NCI-H1105 (cell line): ENCODE results near the gene PLA2G2E.
A peak's percentile ranks its signal among the peaks of the same experiment; 100 is the strongest.
"Not testable (repeated sequence)": the region's sequence is repeated elsewhere in the genome, so short reads cannot be mapped to it uniquely, and the experiment has no call there.

Experiments used
- DNase-seq: peaks from one replicate; lab custom pipeline; 2025; lab: John Stamatoyannopoulos, UW

PLA2G2E gene

DNA sequence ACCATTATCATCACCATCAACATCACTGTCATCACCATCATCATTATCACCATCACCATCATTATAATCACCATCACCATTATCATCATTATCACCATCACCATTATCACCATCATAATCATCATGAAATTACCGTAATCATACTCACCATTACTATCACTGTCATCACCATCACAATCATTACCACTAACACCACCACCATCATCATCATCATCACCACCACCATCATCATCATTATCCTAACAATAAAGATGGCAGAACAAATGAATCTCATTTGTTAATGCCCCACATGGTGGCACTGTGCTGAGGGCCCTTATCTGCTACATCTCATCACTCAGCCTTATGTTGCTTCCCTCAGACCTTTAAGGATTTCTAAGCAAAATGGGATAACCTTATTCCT lies 9.4 kb upstream of the PLA2G2E start:
- DNase-seq = no peak

DNA sequence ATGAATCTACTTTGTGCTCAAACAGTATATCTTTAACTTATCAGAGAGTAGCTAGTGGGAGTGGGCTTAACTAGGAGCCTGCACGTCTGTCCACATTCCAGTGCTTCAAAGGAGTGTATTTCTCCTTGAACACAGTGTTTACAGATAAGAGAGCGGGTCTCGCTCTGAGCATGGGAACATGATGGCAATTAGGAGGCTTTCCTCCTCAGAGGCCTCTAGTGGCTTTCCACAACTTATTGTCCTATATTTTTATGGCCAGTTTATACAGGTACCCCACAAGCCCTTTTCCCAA lies 3.7 kb upstream of the PLA2G2E start:
- not testable (repeated sequence) for DNase-seq

- DNase-seq = no peak
Observed at GRCh38 chr1:19926296-19927129, 3.1 kb upstream of the PLA2G2E start.

- DNase-seq = no peak
Observed at GRCh38 chr1:19925342-19926070, 2.1 kb upstream of the PLA2G2E start.

- DNase-seq = no peak
Observed at GRCh38 chr1:19923953-19924346, 533 bp upstream of the PLA2G2E start.

- no peak for DNase-seq
Observed at GRCh38 chr1:19922015-19922688, 1.3 kb downstream of the PLA2G2E start.

- DNase-seq = peak; percentile 87
Observed at GRCh38 chr1:19921310-19921709, 2.1 kb downstream of the PLA2G2E start.

GRCh38 chr1:19920132-19920710 lies 3.2 kb downstream of the PLA2G2E start:
- DNase-seq = no peak

DNA sequence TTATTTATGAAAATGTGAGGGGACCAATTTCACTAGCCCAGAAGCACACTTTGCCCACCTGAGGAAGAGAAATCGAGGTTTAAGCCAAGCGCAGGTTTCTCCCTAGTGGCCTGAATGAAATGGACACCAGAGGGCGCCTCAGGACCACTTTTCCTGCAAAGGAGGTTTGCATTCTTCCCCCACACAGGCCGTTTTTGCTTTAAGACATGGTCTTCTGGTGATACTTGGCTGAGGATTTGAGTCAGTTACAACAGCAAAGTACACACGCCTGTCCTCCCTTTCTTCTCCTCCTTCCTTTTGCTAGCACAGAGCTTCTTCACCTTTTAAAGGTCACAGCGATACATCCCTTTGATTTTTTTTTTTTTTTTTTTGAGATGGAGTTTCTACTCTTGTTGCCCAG lies 5.4 kb downstream of the PLA2G2E start:
- peak; percentile 80 for DNase-seq

DNA sequence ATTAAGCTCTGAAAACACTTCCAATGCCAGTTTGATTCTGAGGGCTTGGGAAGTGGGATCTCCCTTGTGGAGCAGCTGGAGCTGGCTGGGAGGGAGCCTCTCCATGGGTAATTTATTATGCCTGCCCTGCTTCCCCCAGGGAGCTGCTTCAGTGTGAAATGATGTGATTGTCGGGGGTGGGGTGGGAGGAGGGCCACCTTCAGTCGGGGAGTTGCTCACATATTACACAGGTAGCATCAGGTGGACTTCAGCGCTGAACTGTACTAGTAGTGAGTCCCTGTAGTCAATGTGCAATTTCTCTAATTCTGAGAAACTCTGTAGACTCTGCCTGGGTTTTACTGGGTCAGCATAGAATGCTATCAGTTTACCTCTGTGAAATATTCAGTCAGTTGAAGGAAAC lies 12.8 kb downstream of the PLA2G2E start:
- no peak for DNase-seq

- no peak for DNase-seq
Observed at GRCh38 chr1:19909971-19910370, 13.4 kb downstream of the PLA2G2E start.

GRCh38 chr1:19909392-19909791 lies 14.0 kb downstream of the PLA2G2E start:
- DNase-seq = no peak

DNA sequence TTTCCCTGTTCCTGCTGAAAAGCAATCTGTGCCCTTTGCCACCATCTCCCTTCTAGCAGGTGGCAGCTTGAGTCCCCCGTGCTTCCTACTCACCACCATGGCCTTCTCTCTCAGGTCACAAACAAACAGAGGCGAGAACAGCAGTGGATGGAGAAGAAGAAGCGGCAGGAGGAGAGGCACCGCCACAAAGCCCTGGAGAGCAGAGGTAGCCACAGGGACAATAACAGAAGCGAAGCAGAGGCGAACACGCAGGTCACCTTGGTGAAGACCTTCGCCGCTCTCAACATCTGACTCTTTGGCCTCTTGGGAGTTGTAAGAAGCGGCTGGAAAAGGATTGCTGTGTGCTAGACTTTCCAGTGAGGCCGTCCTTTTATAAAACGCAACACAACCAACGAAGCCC lies 16.0 kb downstream of the PLA2G2E start:
- DNase-seq = no peak

GRCh38 chr1:19903621-19904020 lies 19.8 kb downstream of the PLA2G2E start:
- DNase-seq = no peak

DNA sequence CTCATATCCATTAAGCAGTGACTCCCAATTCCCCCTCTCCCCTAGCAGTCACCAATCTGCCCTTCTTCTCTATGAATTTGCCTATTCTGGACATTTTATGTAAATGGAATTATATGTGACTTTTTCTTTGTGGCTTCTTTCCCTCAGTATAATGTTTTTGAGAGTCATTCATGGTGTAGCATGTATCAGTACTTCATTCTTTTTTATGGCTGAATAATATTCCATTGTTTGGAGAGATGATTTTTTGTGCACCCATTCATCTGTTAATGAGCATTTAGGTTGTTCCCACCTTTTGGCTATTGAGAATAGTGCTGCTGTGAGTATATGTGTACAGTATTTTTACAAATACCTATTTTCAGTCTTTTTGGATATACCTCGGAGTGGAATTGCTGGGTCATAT lies 21.8 kb downstream of the PLA2G2E start:
- no peak for DNase-seq

DNA sequence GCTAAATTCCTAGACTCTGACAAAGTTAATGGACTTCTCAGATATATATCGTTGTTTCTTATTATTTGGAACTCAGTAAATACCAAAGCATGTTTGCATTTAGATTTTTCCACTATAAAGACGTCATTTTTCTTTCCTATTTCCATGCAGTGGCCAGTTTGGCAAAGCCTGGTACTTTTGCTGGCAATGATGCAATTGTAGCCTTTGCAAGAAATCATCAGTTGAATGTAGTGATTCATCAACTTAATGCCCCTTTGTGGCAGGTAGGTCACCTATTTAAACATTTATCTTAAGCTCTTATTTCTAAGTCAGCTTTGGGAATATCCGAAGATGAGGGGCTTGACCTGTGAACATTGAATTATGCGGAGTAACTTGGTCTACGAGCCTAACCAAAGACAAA lies 29.2 kb downstream of the PLA2G2E start:
- DNase-seq = no peak

GRCh38 chr1:19893687-19894086 lies 29.7 kb downstream of the PLA2G2E start:
- no peak for DNase-seq

- DNase-seq = no peak
Observed at GRCh38 chr1:19892628-19893168, 30.7 kb downstream of the PLA2G2E start.

DNA sequence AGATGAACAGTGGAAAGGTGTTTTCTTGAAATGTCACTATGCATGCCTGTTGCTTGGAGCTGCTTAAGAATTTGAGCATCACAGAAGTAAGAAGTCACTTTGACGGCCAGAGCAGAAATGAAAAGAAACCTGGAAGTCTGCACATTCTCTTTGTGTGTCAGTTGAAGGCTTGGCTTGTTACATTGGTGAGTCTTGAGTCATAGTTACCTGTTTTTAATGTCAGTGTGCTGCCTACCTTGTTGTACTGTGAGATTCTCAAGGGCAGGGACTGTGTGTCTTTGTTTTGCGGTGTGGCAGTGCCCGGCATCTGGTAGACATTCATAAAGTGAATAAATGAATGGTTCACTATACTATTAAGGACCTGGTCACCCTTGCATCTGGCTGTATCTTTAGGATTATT lies 31.3 kb downstream of the PLA2G2E start:
- no peak for DNase-seq

- no peak for DNase-seq
Observed at GRCh38 chr1:19889656-19890055, 33.8 kb downstream of the PLA2G2E start.

- DNase-seq = no peak
Observed at GRCh38 chr1:19888112-19888511, 35.3 kb downstream of the PLA2G2E start.

- no peak for DNase-seq
Observed at GRCh38 chr1:19885821-19886220, 37.6 kb downstream of the PLA2G2E start.
